Keratinocyte (primary cell): ENCODE results near the gene TAF1D. TPM values are rescaled to one million over a fixed set of nuclear protein-coding genes. Genes with fewer than 3 reads are reported as not detected.

Experiments
- DNase-seq: peaks from one replicate; pipeline ENCODE4 v3.0.0-alpha.2; 2011; ENCODE audit warnings: low read depth, missing footprints, low spot score
- FAIRE-seq: peaks from 2 replicates; lab custom pipeline; 2011; peaks lifted over from hg19 to GRCh38; lab: Jason Lieb, UNC
- H2AFZ ChIP-seq: 2 replicates; pipeline ENCODE4 v1.6.0; 2012; ENCODE audit warnings: low read length, control low read depth, inconsistent platforms; ENCODE audit not compliant: control insufficient read depth
- H3K27ac ChIP-seq: 2 replicates; pipeline ENCODE4 v1.5.1; 2011; ENCODE audit warnings: low read length; ENCODE audit not compliant: control insufficient read depth, insufficient read depth
- H3K27me3 ChIP-seq: 3 replicates; pipeline ENCODE4 v1.6.0; 2011; ENCODE audit warnings: low read length; ENCODE audit not compliant: control insufficient read depth, insufficient read depth; ENCODE audit errors: extremely low read depth
- H3K36me3 ChIP-seq, 2 experiments: 2 replicates in 1 of 2; 3 replicates in 1 of 2; pipeline ENCODE4 v1.5.1; 2011; ENCODE audit warnings: low read length in 2 of 2, mild to moderate bottlenecking in 1 of 2; ENCODE audit not compliant: control insufficient read depth in 2 of 2, insufficient read depth in 2 of 2; ENCODE audit errors: extremely low read depth in 1 of 2
- H3K4me1 ChIP-seq: 3 replicates; pipeline ENCODE4 v1.5.1; 2011; ENCODE audit warnings: low read length; ENCODE audit not compliant: control insufficient read depth, insufficient read depth; ENCODE audit errors: extremely low read depth
- H3K4me2 ChIP-seq: 3 replicates; pipeline ENCODE4 v1.6.0; 2011; ENCODE audit warnings: low read depth, low read length; ENCODE audit not compliant: control insufficient read depth, insufficient read depth; ENCODE audit errors: extremely low read depth
- H3K4me3 ChIP-seq, 3 experiments: fragments of 200-600 bp in 1 of 3; sonication (generic) in 1 of 3; 2 replicates in 2 of 3; 3 replicates in 1 of 3; pipeline ENCODE4 v1.5.1; 2011 to 2016; ENCODE audit warnings: low read length in 3 of 3, mild to moderate bottlenecking in 3 of 3, control low read depth in 2 of 3, inconsistent platforms in 1 of 3, low read depth in 1 of 3, mixed read lengths in 1 of 3, mixed run types in 1 of 3, moderate library complexity in 1 of 3; ENCODE audit not compliant: control insufficient read depth in 2 of 3, insufficient read depth in 2 of 3; ENCODE audit errors: extremely low read depth in 1 of 3
- H3K79me2 ChIP-seq: 2 replicates; pipeline ENCODE4 v1.6.0; 2012; ENCODE audit warnings: low read length; ENCODE audit not compliant: control insufficient read depth, insufficient read depth
- H3K9ac ChIP-seq: 3 replicates; pipeline ENCODE4 v1.6.0; 2011; ENCODE audit warnings: low read length; ENCODE audit not compliant: control insufficient read depth, insufficient read depth; ENCODE audit errors: extremely low read depth
- H3K9me1 ChIP-seq: 3 replicates; pipeline ENCODE4 v1.6.0; 2011; ENCODE audit warnings: low read length; ENCODE audit not compliant: control insufficient read depth, insufficient read depth; ENCODE audit errors: extremely low read depth
- H3K9me3 ChIP-seq: 2 replicates; pipeline ENCODE4 v1.5.1; 2012; ENCODE audit warnings: low read depth, low read length; ENCODE audit not compliant: control insufficient read depth
- H4K20me1 ChIP-seq: 3 replicates; pipeline ENCODE4 v1.6.0; 2011; ENCODE audit warnings: low read length; ENCODE audit not compliant: control insufficient read depth, insufficient read depth; ENCODE audit errors: extremely low read depth
- CTCF ChIP-seq, 3 experiments: IDR thresholded peaks in 1 of 3; conservative IDR thresholded peaks in 1 of 3; optimal IDR thresholded peaks in 1 of 3; 2 replicates in 2 of 3; 3 replicates in 1 of 3; pipeline versions ENCODE3 to v1.5.1; 2011; ENCODE audit warnings: low read length in 3 of 3, mild to moderate bottlenecking in 3 of 3, moderate library complexity in 2 of 3, control low read depth in 1 of 3, inconsistent platforms in 1 of 3; ENCODE audit not compliant: insufficient read depth in 2 of 3; ENCODE audit errors: extremely low read depth in 1 of 3
- EZH2 ChIP-seq: IDR thresholded peaks from one replicate; pipeline ENCODE4 v1.6.1; 2012; ENCODE audit warnings: inconsistent platforms, mild to moderate bottlenecking, low read length, moderate library complexity
- dilution Hi-C: fragments of 300-500 bp; cut with MboI; formaldehyde crosslinking; loops from one replicate; pipeline ENCODE4 v1.7.0; 2020; ENCODE audit warnings: low sequenced_read_pairs; ENCODE audit not compliant: extremely low pct_ligation_motif_present
- polyA plus RNA-seq, 5 experiments: library from polyadenylated mRNA; depleted of rRNA in 3 of 5; stranded (reverse) in 3 of 5; stranded (forward) in 1 of 5; unstranded in 1 of 5; fragments of >200 nt; gene quantifications; 1 replicate in 1 of 5; 2 replicates in 3 of 5; 3 replicates in 1 of 5; pipeline versions ENCODE4 v1.2.1 to v1.2.3, GENCODE V29; 2011 to 2012; ENCODE audit warnings: missing spikeins in 2 of 5, low read depth in 1 of 5, low replicate concordance in 1 of 5

The TAF1D gene
- polyA plus RNA-seq, 1 donor (not counting 4 experiments of a cell fraction or from before 2014, with no cell fraction given) = 224 TPM

GRCh38 chr11:93736129-93736528 lies 5.2 kb downstream of the TAF1D start:
- Histone ChIP-seq H3K36me3 (peaks cover 30 to 64% of the 10 kb centered on the region in 2 experiments), H3K4me2 (peak overlapping the region; percentile 40), H3K79me2 (peaks cover 74% of the 10 kb centered on the region), H4K20me1 (peaks cover 48% of the 10 kb centered on the region), H3K4me3 (no peak overlapping the region), H3K27ac (no peak overlapping the region), H3K9ac (no peak overlapping the region), H3K9me3 (no peaks in the 10 kb centered on the region), H2AFZ (no peak overlapping the region), H3K9me1 (no peaks in the 10 kb centered on the region), H3K4me1 (peaks cover 27% of the 10 kb centered on the region), H3K27me3 (no peaks in the 10 kb centered on the region)
- DNase-seq (no peak), FAIRE-seq (no peak)
- dilution Hi-C loops = no loop called here
- TF ChIP-seq CTCF (optimal IDR thresholded peaks at IDR 0.05 in 1 of 3, IDR thresholded peaks at IDR 0.05 in 1 of 3, conservative IDR thresholded peaks at IDR 0.05 in 1 of 3; ENCODE audit: extremely low read depth in 1 of 3, insufficient read depth in 2 of 3, low read length in 3 of 3) (no peak), EZH2 (no peak)

GRCh38 chr11:93735627-93736026 lies 5.7 kb downstream of the TAF1D start:
- H3K4me1 ChIP-seq = peaks cover 27% of the 10 kb centered on the region
- no peak overlapping the region for H2AFZ ChIP-seq
- no peak overlapping the region for H3K27ac ChIP-seq
- TF ChIP-seq EZH2 = no peak
- no peak overlapping the region for H3K9ac ChIP-seq
- no peak overlapping the region for H3K4me2 ChIP-seq
- DNase-seq (no peak), FAIRE-seq (no peak)
- no peaks in the 10 kb centered on the region for H3K9me3 ChIP-seq
- H3K9me1 ChIP-seq = no peaks in the 10 kb centered on the region
- H3K4me3 ChIP-seq = no peak overlapping the region
- H3K79me2 ChIP-seq = peaks cover 69% of the 10 kb centered on the region
- H3K27me3 ChIP-seq = no peaks in the 10 kb centered on the region
- H4K20me1 ChIP-seq = peaks cover 49% of the 10 kb centered on the region
- dilution Hi-C loops = no loop called here
- H3K36me3 ChIP-seq = peaks cover 31 to 69% of the 10 kb centered on the region in 2 experiments
